ENCODE results near the gene NELFCD.
"Not testable (repeated sequence)": the region's sequence is repeated elsewhere in the genome, so short reads cannot be mapped to it uniquely, and the experiment has no call there.

NELFCD gene

GRCh38 chr20:58973866-58974265 lies 7.2 kb upstream of the NELFCD start:
- no peak for DNase-seq

DNA sequence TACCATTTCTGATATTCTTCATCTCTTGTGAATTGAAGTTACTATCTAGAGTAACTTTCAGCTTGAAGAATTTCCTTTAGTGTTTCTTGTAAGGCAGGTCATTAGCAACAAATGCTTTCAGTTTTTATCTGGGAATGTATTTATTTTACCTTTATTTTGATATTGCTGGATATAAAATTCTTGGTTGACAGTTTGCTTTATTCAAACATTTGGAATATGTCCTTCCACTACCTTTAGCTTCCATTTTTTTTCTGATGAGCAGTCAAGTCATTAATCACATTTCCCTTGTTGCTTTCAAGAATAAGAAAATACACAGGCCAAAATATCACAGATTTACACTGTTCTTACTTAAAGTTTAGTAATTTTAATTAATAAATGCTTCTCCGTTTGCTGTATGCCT lies 5.7 kb upstream of the NELFCD start:
- DNase-seq, result no peak

- no peak for DNase-seq
Observed at GRCh38 chr20:58976061-58976730, 4.9 kb upstream of the NELFCD start.

DNA sequence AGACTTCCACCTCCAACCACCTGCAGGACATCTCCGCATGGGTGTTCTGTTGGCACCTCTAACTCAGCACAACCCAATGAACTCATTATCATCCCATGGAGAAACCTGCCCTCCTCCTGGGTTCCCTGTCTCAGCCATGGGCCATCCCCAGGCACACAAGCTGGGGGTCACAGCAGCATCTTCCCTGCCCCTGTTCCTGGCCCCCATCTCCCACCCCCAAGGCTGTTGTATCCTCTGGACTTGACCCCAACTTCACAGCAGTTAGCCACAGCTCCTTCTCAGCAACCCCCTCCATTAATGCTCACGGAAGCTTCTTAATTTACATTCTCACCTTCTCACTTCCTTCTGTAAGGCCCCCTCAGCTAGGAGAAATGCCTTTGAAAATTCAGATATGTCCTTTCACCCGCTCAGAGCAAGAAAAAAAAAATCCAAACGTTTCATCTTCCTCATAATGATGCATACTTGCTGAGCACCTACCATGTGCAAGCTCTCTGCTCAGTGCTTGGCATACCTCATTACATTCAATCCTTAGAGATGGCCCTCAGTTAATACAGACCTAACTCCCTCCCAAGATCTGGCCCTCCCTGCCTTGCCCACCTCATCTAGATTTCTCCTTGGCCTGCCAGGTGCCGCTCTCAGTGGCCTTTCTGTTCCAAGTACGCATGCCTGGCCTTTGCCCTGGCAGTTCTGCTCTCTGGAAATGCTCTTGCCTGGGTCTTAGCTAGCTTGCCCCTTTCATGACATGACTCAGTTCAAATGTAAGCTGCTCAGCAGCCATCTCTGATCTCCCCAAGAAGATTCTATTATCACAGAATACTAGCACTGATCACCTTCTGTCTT lies 2.5 kb upstream of the NELFCD start:
- DNase-seq, result no peak

DNA sequence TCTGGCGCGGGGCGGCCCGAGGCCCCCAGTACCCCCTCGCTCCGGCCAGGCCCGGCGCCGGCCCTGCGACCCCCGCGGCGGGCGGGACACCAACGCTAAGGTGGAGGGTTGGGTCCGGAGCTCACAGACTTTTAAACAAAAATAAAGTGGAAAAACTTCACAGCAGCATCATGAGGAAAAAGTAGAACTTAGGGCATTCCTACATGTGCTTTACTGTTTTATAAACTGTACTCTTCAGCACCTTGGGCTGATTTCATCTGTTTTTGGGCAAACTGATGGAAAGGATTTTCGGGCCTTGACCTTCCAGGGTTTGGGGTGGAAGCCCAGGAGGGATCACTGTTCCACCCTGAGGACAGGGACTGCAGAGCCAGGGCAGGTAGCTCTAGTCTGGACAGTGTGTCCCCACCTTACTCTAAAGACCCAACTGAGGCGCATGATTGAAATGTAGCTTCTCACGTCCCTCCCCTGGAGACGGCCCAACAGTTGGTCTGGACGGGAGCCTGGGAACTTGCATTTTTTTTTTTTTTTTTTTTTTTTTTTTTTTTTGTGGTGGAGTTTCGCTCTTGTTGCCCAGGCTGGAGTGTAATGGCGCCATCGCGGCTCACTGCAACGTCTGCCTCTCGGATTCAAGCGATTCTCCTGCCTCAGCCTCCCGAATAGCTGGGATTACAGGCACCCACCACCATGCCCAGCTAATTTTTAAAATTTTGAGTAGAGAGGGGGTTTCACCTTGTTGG lies 740 bp downstream of the NELFCD start:
- no peak for DNase-seq

DNA sequence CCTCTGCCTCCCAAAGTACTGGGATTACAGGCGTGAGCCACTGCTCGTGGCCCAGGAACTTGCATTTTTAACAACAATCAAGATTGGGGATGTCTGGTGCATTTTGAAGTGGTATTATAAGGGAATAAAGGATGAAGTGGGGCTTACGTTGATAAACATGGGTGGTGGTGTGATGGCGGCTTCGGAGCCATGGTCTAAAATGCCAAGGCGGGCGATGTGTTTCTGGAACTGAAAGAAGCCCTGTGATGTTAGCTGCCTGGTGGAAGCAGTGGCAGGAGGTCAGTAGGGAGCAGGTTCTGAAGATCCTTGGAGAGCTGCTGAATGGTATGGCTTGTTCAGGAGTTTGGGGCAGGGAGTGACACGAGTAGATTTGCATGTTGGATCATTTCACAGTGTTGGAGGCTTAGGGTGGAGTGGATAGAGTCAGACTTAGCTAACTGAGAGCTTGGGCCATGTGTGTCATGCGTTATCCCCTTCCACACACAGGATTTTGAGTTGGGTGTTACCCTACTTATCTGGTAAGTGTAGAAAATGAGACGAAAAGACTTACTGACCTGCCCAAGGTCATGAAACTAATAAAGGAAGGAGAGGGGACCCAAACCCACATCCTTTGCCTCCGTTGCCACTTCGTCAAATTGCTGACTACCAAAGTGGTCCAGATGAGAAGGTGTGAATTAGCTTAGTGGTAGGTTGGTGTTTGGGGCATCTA lies 1.5 kb downstream of the NELFCD start:
- DNase-seq, result no peak

- DNase-seq, result not testable (repeated sequence)
Observed at GRCh38 chr20:58983115-58983468, 2.0 kb downstream of the NELFCD start.

- no peak for DNase-seq
Observed at GRCh38 chr20:58984691-58985090, 3.6 kb downstream of the NELFCD start.

GRCh38 chr20:58985656-58986055 lies 4.6 kb downstream of the NELFCD start:
- no peak for DNase-seq

- DNase-seq, result no peak
Observed at GRCh38 chr20:58986286-58986967, 5.4 kb downstream of the NELFCD start.

DNA sequence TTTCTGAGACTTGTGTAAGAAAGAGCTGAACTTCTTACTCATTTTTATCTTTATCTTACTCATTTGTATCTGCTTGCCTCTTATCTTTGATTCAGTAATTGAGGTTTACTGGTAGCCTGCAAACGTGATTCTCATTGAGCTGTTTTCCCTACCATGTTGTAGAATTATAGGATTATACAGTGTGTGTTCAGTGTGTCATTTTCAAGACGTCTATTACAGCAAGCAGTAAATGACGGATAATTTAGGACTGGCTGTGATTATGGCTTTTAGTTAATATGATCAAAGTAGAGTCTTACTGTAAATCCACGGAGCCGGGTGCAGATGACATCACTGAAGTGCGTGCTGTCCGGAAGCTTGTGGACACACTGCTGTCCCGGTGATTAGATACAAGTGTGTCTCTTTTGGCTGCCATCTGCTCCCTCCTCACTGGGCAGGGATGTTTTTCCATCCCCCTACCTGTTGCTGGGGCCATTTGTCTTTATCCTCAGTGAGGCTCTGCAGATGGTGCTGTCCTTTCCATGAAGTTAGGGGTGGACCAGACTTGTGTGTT lies 6.0 kb downstream of the NELFCD start:
- DNase-seq, result no peak

DNA sequence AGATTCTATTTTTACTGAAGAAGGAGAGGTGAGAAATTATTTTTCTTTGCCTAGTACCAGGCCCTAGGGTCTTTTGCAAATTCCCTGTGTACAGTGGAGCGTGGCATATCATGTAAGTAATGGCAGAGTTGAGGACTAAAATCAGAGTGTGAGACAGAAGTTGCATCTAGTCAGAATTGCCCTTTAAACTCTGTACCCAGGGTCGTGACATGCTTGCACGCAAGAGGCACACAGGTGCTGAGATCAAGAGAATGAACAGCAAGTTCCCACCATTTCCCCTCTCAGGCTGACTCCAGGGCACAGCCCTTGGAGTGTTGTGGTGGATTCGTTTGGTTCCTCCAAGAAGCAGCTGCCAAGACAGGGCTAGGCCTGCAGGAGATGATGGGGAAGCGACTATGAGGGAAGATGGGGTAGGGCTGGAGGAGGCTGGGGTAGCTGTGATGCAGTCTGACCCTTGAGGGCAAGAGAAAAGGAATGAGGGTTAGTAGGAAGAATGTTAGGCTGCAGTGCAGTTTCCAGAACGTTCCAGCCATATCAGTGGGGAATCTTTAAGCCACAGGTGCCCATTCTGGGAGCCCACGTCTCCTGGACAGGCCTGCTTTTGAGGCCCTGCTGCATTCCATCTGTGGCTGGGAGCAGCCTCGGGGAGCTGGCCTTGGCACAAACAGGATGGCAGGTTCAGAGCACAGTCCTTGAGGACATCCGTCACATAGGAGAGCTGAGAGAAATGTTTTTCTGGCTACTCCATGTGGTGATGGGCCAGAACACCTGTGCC lies 6.9 kb downstream of the NELFCD start:
- no peak for DNase-seq

DNA sequence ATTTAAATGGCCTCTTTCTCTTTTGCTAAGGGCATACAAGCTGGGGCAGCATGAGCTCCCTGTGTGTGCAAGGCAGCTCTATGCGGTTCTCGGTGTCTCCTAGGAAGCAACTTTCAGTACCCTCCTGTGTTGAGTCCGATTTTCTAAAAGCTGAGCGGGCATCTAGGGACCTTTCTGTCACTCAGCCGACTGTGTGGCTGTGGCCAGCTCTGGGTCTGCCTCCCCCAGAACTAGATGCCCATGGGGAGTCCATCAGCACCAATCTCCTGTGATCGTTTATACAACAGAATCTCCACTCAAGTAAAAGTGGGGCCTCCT lies 7.5 kb downstream of the NELFCD start:
- no peak for DNase-seq

DNA sequence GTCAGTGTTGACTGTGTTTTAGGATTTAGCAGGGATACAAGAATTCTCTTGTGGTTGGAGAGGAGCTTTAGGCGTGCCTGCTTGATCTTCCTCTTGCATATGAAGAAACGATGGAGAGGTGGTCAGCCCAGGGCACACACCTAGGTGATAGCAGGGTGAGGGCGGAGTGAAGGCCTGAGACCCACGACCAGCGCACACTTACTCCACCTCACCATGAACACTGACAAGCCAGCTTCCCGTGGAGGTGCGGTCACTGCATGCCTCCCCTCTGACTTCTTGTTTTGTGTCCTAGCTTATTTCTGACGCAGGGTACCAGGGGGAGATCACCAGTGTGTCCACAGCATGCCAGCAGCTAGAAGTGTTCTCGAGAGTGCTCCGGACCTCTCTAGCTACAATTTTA lies 8.1 kb downstream of the NELFCD start:
- no peak for DNase-seq

DNA sequence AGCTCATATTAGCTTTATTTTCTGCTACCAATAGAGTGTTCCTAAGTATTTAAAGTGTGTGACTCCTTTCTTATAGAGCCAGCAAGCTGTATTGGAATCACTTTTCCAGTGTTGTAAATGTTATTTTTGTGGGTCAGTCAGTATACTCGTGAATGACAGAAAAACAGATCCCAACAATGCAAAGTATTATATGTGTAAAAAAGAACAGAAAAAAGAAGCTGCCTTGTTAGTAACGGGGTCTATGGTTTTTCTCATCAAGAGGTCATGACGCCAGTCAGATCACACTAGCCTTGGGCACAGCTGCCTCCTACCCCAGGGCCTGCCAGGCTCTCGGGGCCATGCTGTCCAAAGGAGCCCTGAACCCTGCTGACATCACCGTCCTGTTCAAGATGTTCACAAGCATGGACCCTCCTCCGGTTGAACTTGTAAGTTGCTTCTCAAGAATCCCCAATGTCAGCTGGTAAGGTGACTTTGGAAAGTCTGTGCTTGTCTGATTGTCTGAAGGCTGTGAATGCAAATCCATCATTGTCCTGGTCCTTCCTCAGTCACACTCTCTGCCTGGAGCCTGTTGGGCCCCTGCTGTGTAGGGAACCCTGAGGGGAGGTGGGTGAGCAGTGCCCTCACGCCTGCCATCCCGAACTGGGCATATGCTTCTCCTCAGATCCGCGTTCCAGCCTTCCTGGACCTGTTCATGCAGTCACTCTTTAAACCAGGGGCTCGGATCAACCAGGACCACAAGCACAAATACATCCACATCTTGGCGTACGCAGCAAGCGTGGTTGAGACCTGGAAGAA lies 9.8 kb downstream of the NELFCD start:
- DNase-seq, result no peak

DNA sequence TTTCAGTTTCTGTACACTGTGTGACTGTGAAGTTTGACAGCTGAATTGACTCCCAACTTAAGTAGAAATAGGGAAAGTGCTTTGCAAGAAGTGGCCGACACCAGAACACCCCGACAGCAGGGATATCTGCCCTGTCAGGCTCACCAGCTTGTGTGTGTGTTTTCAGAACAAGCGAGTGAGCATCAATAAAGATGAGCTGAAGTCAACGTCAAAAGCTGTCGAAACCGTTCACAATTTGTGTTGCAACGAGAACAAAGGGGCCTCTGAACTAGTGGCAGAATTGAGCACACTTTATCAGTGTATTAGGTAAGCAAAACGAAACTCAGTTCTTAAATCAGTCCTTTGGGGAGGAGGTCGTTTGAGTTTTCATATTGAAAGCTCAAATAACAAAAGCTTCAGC lies 10.7 kb downstream of the NELFCD start:
- no peak for DNase-seq

DNA sequence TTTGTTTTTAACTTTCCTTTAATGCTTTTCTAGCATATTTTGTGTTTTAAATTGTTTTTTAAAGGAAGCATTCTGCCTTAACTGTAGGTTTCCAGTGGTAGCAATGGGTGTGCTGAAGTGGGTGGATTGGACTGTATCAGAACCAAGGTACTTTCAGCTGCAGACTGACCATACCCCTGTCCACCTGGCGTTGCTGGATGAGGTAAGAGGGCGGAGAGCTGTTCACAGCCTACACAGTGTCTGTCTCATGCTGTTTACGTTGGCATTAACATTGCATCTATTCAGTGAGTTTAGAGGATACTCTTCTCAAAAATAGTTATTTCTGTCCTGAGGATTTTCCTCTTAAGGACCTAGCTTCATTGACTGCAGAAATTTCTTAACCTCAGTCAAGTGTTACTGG lies 11.9 kb downstream of the NELFCD start:
- no peak for DNase-seq

GRCh38 chr20:58993332-58994248 lies 12.5 kb downstream of the NELFCD start:
- no peak for DNase-seq

DNA sequence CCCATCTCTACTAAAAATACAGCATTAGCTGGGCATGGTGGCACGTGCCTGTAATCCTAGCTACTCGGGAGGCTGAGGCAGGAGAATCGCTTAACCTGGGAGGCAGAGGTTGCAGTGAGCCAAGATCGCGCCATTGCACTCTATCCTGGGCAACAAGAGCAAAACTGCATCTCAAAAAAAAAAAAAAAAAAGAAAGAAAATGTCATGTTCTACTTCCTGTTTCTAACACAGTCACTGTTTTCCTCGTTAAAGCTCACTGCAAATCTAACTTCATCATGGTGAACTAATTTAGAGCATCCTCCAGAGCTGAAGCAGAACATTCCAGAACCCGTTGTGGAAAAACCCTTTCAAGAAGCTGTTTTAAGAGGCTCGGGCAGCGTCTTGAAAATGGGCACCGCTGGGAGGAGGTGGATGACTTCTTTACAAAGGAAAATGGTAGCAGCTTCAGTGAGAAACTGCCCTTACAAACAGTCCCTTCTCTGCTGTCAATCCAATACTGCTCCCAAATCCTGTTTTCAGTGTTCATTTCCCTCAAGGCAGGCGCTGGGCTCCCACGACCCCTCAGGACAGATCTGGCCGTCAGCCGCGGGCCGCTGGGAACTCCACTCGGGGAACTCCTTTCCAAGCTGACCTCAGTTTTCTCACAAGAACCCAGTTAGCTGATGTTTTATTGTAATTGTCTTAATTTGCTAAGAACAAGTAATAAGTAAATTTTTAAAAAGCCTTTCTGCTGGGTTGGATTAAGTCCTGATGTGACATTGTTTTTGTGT lies 13.5 kb downstream of the NELFCD start:
- DNase-seq, result no peak

Data from activated naive CD4-positive, alpha-beta T cell (primary cell).